Measurements from ENCODE around the gene CMTM4.
"Not testable (repeated sequence)": the region's sequence is repeated elsewhere in the genome, so short reads cannot be mapped to it uniquely, and the experiment has no call there.

Gene CMTM4

DNA sequence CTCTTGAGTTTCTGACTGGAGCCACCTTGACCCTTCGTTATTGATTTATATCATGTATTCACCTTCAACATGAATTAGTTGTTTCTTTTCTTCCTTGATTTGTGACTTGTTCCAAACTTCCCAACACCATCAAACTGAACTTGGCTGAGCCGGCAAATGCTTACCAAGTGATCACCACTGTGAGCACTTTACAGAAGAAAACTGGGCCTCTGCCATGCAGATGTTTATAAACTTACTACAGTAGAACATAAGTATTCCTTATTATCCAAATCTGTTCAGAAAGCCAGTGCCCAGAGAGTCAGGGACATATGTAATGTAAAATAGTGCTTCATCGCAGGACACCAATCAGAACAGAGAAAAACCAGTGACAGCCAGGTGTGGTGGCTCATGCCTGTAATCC is 19.9 kb downstream of the CMTM4 start:
- in situ Hi-C loops (cut with MboI; ENCODE audit: low sequenced_read_pairs): no loop called here

DNA sequence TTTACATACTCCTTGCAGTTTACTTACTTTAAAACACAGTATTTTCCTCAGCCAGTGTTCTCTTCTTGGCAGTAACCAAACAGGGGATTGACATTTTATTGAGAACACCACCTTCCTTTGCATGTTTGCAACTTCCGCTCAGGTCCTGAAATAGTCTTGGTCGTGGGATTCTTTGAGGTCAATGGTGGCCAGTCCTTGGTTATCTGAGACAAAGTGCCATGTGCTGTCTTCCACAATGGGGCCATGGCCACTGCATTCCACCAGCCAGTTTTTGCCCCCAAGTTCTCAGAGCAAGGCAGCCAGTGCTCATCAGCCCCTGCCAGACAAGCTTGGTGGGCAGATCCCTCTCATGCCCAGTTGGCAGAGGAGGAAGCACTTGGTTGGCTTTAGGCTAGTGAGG is 22.9 kb downstream of the CMTM4 start:
- in situ Hi-C loops (cut with MboI; ENCODE audit: low sequenced_read_pairs): no loop called here

- in situ Hi-C loops (cut with MboI; ENCODE audit: low sequenced_read_pairs): no loop called here
Measured at GRCh38 chr16:66670691-66671388, 25.7 kb downstream of the CMTM4 start.

DNA sequence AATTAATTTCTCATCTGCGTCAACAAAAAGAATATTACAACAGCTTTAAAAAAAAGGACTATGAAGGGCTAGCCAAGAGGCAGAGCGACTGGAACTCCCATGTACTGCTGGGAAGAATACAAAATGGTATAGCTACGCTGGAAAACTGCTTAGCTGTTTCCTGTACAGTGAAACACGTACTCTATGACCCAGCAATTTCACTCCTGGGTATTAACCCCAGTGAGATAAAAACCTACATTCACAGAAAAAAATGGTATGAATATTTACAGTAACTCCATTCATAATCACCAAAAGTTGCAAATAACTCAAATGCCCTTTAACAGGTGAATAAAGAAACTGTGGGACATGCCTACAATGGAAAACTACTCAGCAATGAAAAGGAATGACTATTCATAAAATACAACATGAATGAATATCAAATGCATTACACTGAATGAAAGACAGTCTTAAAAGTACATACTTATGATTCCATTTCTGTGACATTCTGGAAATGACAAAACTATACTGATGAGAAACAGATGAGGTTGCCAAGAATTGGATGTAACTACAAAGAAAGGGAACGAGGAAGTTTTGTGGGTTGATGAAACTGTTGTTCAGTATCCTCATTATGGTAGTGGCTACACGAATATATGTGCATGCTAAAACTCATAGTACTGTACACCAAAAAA is 27.6 kb downstream of the CMTM4 start:
- in situ Hi-C loops (cut with MboI; ENCODE audit: low sequenced_read_pairs): no loop called here

DNA sequence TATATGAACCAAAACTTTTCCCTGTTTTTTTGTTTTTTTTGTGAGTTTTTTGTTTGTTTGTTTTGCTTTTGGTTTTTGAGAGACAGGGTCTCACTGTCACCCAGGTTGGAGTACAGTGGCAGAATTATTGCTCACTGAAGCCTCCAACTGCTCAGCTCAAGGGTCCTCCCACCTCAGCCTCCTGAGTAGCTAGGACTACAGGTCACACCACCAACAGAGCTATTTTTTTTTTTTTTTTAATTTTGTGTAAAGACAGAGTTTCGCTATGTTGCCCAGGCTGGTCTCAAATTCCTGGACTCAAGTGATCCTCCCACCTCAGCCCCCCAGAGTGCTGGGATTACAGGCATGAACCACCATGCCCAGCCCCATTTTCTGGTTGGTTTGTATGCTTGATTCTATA is 28.6 kb downstream of the CMTM4 start:
- in situ Hi-C loops (cut with MboI; ENCODE audit: low sequenced_read_pairs): no loop called here

DNA sequence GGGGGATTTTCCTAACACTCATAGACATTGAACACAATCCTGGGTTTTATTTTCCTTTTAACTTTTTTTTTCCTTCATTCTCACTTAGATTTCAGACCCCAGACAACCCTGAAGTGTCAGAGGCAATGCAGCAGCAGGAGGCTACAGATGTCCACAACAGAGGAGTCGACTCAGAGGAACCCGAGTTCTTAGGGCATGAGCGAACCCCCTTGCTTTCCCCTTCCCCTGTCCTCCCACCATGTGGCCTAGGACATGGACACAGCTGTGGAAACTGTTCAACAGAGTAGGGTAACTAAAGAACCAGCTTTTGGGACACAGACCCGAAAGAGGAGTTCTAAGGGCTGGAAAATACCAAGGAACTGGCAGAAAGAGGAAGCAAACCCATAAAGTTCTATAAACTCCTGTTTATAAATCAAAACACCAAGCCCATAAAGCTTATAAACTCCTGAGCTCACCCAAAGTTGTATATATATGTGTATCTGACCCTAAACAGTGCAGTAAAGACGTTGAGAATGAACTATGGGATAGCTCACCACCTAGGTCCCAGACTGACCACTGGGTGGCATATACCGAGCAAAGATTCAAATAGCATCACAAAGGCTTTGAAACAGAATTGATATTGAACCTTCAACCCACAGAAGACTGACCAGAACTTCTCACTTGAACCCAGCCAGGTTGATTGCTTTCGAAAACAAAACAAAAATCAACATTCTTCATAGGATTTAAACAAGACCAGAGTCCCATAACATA is 33.9 kb downstream of the CMTM4 start:
- in situ Hi-C loops (cut with MboI; ENCODE audit: low sequenced_read_pairs): no loop called here

DNA sequence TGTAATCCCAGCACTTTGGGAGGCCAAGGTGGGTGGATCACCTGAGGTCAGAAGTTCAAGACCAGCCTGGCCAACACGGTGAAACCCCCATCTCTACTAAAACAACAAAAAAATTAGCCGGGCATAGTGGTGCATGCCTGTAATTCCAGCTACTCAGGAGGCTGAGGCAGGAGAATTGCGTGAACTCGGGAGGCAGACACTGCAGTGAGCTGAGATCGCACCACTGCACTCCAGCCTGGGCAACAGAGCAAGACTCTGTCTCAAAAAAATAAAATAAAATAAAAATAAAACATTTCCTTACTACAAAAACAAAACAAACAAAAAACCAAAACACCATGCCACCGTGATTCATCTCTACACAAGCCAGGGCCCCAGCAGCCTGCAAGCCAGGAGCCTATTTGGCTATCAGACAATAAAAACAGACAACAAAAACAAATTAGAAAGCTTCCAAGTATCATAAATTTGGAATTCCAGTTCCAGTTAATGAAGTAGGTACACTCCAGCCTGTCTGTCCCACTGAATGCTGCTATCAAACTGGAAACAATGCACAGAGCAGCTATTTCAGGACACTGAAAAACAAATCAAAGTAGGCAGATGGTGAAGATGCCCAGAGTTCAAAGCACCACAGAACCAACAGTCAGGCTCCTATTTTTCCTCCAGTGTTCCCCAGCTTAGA is 34.7 kb downstream of the CMTM4 start:
- in situ Hi-C loops (cut with MboI; ENCODE audit: low sequenced_read_pairs): not testable (repeated sequence)

- in situ Hi-C loops (cut with MboI; ENCODE audit: low sequenced_read_pairs): no loop called here
Measured at GRCh38 chr16:66661210-66661560, 35.4 kb downstream of the CMTM4 start.

GRCh38 chr16:66660422-66661209 is 35.9 kb downstream of the CMTM4 start:
- in situ Hi-C loops (cut with MboI; ENCODE audit: low sequenced_read_pairs): no loop called here

DNA sequence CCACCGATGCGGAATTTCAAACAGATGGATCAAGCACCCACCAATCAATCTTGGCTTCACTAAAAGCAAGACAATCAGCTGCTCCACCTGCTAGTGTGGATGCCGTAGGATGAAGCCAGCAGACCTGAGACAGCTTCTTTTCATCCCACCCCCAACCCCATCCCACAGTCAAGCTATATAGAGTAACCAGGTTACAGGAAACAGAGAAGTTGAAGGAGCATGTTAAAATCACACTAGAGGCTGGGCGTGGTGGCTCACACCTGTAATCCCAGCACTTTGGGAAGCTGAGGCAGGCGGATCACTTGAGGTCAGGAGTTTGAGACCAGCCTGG is 37.7 kb downstream of the CMTM4 start:
- in situ Hi-C loops (cut with MboI; ENCODE audit: low sequenced_read_pairs): no loop called here

- in situ Hi-C loops (cut with MboI; ENCODE audit: low sequenced_read_pairs): no loop called here
Measured at GRCh38 chr16:66658143-66658859, 38.2 kb downstream of the CMTM4 start.

GRCh38 chr16:66656547-66656946 is 40.0 kb downstream of the CMTM4 start:
- in situ Hi-C loops (cut with MboI; ENCODE audit: low sequenced_read_pairs): no loop called here

DNA sequence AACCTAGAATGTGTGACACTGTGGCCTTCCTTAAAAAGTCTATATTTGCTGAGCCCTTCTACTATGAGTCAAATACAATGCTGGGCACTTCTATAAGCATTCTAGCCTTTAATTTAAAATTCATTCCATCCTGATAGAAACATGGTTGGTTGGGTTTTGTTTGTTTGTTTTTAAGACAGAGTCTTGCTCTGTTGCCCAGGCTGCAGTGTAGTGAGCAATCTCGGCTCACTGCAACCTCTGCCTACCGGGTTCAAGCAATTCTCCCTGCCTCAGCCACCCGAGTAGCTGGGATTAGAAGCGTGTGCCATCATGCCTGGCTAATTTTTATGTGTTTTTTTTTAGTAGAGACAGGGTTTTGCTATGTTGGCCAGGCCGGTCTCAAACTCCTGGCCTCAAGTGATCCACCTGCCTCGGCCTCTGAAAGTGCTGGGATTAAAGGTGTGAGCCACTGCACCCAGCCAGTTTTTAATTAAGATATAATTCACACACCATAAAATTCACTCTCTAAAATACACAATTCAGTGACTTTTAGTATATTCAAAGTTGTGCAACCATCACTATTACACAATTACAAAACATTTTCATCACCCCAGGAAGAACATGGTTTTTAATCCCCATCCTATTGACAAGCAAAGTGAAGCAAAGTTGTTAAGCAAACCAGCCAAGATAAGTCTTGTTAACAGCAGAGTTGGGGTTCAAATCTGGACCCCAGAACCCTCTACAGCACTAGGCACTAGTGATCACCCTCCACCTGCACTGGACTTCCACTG is 42.8 kb downstream of the CMTM4 start:
- in situ Hi-C loops (cut with MboI; ENCODE audit: low sequenced_read_pairs): no loop called here

- in situ Hi-C loops (cut with MboI; ENCODE audit: low sequenced_read_pairs): no loop called here
Measured at GRCh38 chr16:66652661-66653360, 43.7 kb downstream of the CMTM4 start.

- in situ Hi-C loops (cut with MboI; ENCODE audit: low sequenced_read_pairs): no loop called here
Measured at GRCh38 chr16:66651965-66652364, 44.6 kb downstream of the CMTM4 start.

GRCh38 chr16:66651474-66651765 is 45.1 kb downstream of the CMTM4 start:
- in situ Hi-C loops (cut with MboI; ENCODE audit: low sequenced_read_pairs): no loop called here

- in situ Hi-C loops (cut with MboI; ENCODE audit: low sequenced_read_pairs): no loop called here
Measured at GRCh38 chr16:66650707-66651473, 45.7 kb downstream of the CMTM4 start.

DNA sequence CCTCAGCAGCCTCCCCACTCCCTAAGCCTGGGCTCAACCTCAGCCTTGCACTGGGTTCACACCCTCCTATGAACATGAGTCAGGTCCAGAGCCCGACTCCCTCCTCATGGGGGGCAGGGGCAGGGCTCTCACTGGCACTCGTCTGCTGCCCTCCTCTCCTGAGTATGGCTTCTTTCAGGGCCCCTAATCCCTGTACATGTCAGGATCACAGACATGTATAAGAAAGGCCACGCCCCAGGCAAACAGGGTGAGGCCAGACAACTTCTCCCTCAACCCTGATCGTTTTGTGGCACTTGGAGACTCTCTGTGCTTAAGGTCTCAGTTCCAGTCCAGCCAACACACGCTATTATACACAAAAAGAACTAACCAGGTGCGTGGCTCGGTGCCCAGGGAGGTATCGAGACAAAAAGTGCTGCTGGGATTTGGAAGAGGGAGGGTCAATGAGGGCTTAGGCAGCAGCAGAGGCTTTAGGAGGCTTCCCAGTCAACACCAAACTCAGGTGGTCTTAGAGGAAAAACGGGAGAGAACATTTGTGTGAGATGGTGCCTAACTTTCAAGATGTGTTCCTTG is 46.8 kb downstream of the CMTM4 start:
- in situ Hi-C loops (cut with MboI; ENCODE audit: low sequenced_read_pairs): no loop called here
